HG02938 (cell line): Measurements from ENCODE around the gene PCDHB8.
"Not testable (repeated sequence)": the region's sequence is repeated elsewhere in the genome, so short reads cannot be mapped to it uniquely, and the experiment has no call there.

Experiments used
- ATAC-seq: cut with Tn5 transposase; IDR thresholded peaks from one replicate; pipeline ENCODE4 v1.9.1; 2021; ENCODE audit warnings: mild to moderate bottlenecking, moderate library complexity; ENCODE audit not compliant: unreplicated experiment

PCDHB8 gene

GRCh38 chr5:141225421-141225820 is 47.8 kb downstream of the PCDHB8 start:
- not testable (repeated sequence) for ATAC-seq
